Activated CD4-positive, alpha-beta memory T cell treated with anti-CD3 and anti-CD28 coated beads, Interleukin-2, amount 10 ng/mL, durations not matched to agents 7 days and 5 days (primary cell): ENCODE results near the gene RREB1. TPM values are rescaled to one million over a fixed set of nuclear protein-coding genes. Genes with fewer than 3 reads are reported as not detected.
"Not testable (repeated sequence)": the region's sequence is repeated elsewhere in the genome, so short reads cannot be mapped to it uniquely, and the experiment has no call there.

ENCODE experiments used
- CTCF ChIA-PET: fragments of 350-600 bp; sonication (Branson Sonifier 250); formaldehyde crosslinking; loops from one replicate; lab custom pipeline; 2021; ENCODE audit warnings: antibody characterized with exemption, inconsistent platforms; lab: Charles Lee
- POLR2A ChIA-PET: fragments of 350-600 bp; sonication (Branson Sonifier 250); formaldehyde crosslinking; loops from one replicate; lab custom pipeline; 2021; ENCODE audit warnings: antibody characterized with exemption; lab: Charles Lee
- DNase-seq: peaks from one replicate; pipeline ENCODE4 v3.0.0-alpha.2; 2020
- H3K27ac Mint-ChIP-seq: one replicate; pipeline ENCODE4 v1.8.0; 2021; ENCODE audit warnings: mild to moderate bottlenecking, mixed read lengths
- H3K27me3 Mint-ChIP-seq: one replicate; pipeline ENCODE4 v1.8.0; 2021; ENCODE audit warnings: mixed read lengths
- H3K36me3 Mint-ChIP-seq: one replicate; pipeline ENCODE4 v1.8.0; 2021; ENCODE audit warnings: low read depth, mixed read lengths
- H3K4me1 Mint-ChIP-seq: one replicate; pipeline ENCODE4 v1.8.0; 2021; ENCODE audit warnings: mixed read lengths
- H3K4me3 Mint-ChIP-seq: one replicate; pipeline ENCODE4 v1.8.0; 2021; ENCODE audit warnings: mild to moderate bottlenecking, mixed read lengths
- H3K9me3 Mint-ChIP-seq: one replicate; pipeline ENCODE4 v1.8.0; 2021; ENCODE audit warnings: mixed read lengths
- total RNA-seq, 2 experiments: library from RNA; stranded (reverse); gene quantifications; one replicate each; pipeline ENCODE4 v1.2.3, GENCODE V29; 2021

Gene RREB1
- total RNA-seq, 2 experiments from 2014 or later, result 26.5 to 27.9 TPM

DNA sequence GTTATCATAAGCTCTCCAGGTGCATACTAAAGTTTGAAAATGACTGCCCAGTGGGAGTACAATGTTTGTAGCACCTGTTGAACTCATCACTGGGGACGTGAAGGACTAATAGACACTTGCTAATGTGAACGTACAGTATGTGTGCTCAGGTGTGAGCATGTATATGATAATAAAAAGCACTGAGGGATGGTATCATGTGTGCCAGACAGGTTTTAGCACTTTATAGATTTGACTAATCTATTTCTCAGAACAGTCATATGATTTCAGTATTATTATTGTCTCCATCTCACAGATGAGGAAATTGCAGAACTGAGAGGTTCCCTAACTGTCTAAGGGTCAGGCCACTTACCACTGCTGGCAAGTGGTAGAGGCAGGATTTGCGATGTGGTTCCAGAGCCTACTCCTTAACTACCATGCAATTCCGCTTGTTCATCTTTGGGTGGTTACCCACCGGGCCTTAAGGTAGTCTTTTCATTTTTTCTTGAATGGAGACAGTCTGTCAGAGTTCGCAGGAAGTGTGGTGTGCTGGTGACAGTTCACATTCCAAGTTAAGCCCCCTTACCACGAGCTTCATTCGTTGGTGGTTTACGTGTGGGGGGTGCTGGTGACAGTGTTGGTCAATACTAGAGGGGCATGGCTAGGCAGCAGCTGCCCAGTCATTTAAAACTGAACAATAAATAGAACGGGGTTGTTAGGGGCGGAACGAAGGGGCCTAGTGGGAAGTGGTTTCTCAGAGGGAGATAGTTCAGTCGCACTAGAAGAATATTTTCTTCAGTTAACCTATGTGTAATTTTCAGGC is 46.8 kb downstream of the RREB1 start:
- peaks cover 25% of the 10 kb centered on the region for H3K36me3 Mint-ChIP-seq
- H3K27ac Mint-ChIP-seq, result no peak overlapping the region
- H3K9me3 Mint-ChIP-seq, result no peaks in the 10 kb centered on the region
- DNase-seq, result no peak
- no peaks in the 10 kb centered on the region for H3K27me3 Mint-ChIP-seq
- CTCF ChIA-PET, result no interaction called here
- POLR2A ChIA-PET, result interaction anchor here (1.1 to 3.6 kb wide), 5 partner anchors 10 to 19 kb away, joined by 3 to 17 read pairs (median 5); no protein-coding TSS in a partner anchor
- no peak overlapping the region for H3K4me3 Mint-ChIP-seq
- H3K4me1 Mint-ChIP-seq, result peaks cover 60% of the 10 kb centered on the region

DNA sequence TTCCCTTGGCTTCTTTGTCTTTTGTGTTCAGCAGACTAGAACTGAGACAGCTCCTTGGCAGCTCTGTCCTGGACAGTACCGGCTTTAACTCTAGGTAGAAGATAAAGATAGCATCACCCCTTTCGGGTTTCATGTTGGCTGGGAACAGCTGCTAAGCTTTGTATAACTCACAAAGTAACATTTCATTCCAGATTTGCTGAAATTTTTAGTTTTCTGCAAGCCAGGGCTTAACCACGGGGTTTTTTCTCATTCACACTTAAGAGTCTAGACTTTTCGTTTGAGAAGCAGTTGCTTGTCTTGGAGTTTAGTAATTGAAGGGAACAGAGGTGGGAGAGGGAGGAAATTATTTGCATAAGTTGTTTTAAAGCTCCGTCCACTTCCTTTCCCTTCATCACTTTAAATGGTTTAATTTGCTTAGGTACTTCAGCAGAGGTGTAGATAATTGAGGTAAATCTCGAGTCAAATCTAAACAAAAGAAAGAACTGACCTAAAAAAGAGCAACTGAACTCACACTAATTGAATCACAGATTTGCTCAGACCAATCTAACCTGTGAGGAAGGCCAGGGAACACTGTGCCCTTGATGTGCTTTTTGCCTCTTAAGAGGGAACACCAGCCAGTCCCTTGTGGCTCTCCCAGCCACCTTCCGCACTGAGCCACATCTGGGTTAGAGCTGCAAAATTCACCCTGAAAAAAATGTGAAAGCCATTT is 48.3 kb downstream of the RREB1 start:
- Mint-ChIP-seq H3K27me3 (no peaks in the 10 kb centered on the region), H3K36me3 (peaks cover 22% of the 10 kb centered on the region), H3K4me1 (peaks cover 56% of the 10 kb centered on the region), H3K9me3 (no peaks in the 10 kb centered on the region), H3K27ac (no peak overlapping the region), H3K4me3 (no peak overlapping the region)
- POLR2A ChIA-PET, result interaction anchor here (0.8 to 1.5 kb wide), 3 partner anchors 10 to 33 kb away, joined by 3 read pairs; no protein-coding TSS in a partner anchor
- CTCF ChIA-PET, result interaction anchor here (1.0 to 1.2 kb wide), 2 partner anchors 9 to 10 kb away, joined by 4 read pairs; no protein-coding TSS in a partner anchor
- DNase-seq, result no peak

- DNase-seq, result no peak
- Mint-ChIP-seq H3K4me3 (no peak overlapping the region), H3K27ac (no peak overlapping the region), H3K9me3 (no peaks in the 10 kb centered on the region), H3K4me1 (peaks cover 57% of the 10 kb centered on the region), H3K27me3 (no peaks in the 10 kb centered on the region), H3K36me3 (peaks cover 22% of the 10 kb centered on the region)
- ChIA-PET POLR2A (interaction anchor here (0.8 to 1.1 kb wide), 2 partner anchors 9 to 32 kb away, joined by 3 read pairs; no protein-coding TSS in a partner anchor), CTCF (interaction anchor here (1.0 to 1.2 kb wide), 2 partner anchors 10 kb away, joined by 4 read pairs; no protein-coding TSS in a partner anchor)
These were observed 49.0 kb downstream of the RREB1 start for GRCh38 chr6:7156643-7157278.

GRCh38 chr6:7157307-7157706 is 49.5 kb downstream of the RREB1 start:
- H3K27me3 Mint-ChIP-seq, H3K4me3 Mint-ChIP-seq, H3K27ac Mint-ChIP-seq, CTCF ChIA-PET, POLR2A ChIA-PET, DNase-seq, H3K9me3 Mint-ChIP-seq: not testable (repeated sequence)
- peaks cover 20% of the 10 kb centered on the region for H3K36me3 Mint-ChIP-seq
- peaks cover 54% of the 10 kb centered on the region for H3K4me1 Mint-ChIP-seq

DNA sequence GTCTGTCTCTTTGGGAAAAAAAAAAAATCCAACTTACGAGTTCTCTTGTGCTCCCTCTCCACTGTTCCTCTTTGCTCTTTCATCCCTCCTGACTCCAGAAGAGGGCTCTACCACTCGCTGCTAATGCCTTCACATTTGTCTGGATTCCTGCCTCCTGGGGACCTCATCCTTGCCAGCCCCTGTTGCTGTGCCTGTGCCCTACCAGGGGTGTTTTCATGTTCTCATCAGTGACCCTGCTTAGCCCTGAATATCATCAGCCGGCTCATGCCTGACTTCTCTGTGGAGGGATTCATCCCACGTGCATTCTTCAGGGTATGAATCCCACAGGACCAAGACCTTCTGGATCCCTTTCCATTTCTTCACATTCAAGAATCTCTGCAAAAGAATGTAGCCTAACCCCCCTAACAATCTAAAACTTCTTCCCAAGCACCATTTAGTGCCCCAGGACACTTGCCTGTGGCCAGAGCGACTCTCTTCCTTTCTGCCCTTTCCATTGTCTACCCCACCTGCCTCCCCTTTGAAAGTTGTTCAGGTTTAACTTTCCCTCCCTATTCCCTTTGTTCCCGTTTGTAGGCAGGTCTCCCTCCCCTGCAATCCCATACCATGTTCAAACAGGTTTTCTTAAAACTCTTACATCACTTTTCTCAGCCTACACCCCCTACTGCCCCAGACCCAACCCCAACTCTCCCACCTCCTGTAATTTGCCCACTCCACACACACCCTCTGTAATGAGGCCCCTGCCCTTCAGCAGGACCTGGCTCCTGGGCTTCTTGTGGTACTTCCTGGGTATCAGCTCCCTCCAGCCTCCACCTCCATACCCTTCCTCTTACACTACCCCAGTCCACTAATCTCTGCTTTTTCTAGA is 50.2 kb downstream of the RREB1 start:
- H3K36me3 Mint-ChIP-seq, result peaks cover 15% of the 10 kb centered on the region
- ChIA-PET CTCF (interaction anchor here (0.8 to 1.1 kb wide), 2 partner anchors 71 to 81 kb away, joined by 3 to 7 read pairs; no protein-coding TSS in a partner anchor), POLR2A (no interaction called here)
- H3K27me3 Mint-ChIP-seq, result no peaks in the 10 kb centered on the region
- no peak for DNase-seq
- no peaks in the 10 kb centered on the region for H3K9me3 Mint-ChIP-seq
- H3K27ac Mint-ChIP-seq, result no peak overlapping the region
- H3K4me1 Mint-ChIP-seq, result peaks cover 48% of the 10 kb centered on the region
- H3K4me3 Mint-ChIP-seq, result no peak overlapping the region

- no peak overlapping the region for H3K4me3 Mint-ChIP-seq
- no peak for DNase-seq
- H3K9me3 Mint-ChIP-seq, result no peaks in the 10 kb centered on the region
- CTCF ChIA-PET, result no interaction called here
- H3K27me3 Mint-ChIP-seq, result no peaks in the 10 kb centered on the region
- H3K4me1 Mint-ChIP-seq, result peaks cover 32% of the 10 kb centered on the region
- no peak overlapping the region for H3K27ac Mint-ChIP-seq
- peaks cover 11% of the 10 kb centered on the region for H3K36me3 Mint-ChIP-seq
- POLR2A ChIA-PET, result interaction anchor here (0.5 to 1.0 kb wide), 2 partner anchors 9 to 74 kb away, joined by 3 to 4 read pairs; no protein-coding TSS in a partner anchor
These were observed 52.2 kb downstream of the RREB1 start for GRCh38 chr6:7159790-7160525.

GRCh38 chr6:7161253-7161623 is 53.5 kb downstream of the RREB1 start:
- Mint-ChIP-seq H3K36me3 (peaks cover 13% of the 10 kb centered on the region), H3K27ac (no peak overlapping the region), H3K9me3 (no peaks in the 10 kb centered on the region), H3K4me1 (peaks cover 21% of the 10 kb centered on the region), H3K4me3 (no peak overlapping the region), H3K27me3 (no peaks in the 10 kb centered on the region)
- POLR2A ChIA-PET, result no interaction called here
- CTCF ChIA-PET, result interaction anchor here (1.3 kb wide), 1 partner anchor 114 kb away, joined by 3 read pairs; no protein-coding TSS in a partner anchor
- DNase-seq, result no peak

GRCh38 chr6:7161845-7162244 is 54.1 kb downstream of the RREB1 start:
- Mint-ChIP-seq H3K27ac (no peak overlapping the region), H3K4me1 (peaks cover 18% of the 10 kb centered on the region), H3K9me3 (no peaks in the 10 kb centered on the region), H3K27me3 (no peaks in the 10 kb centered on the region), H3K4me3 (no peak overlapping the region), H3K36me3 (peaks cover 13% of the 10 kb centered on the region)
- ChIA-PET CTCF (interaction anchor here (1.3 kb wide), 1 partner anchor 113 kb away, joined by 3 read pairs; no protein-coding TSS in a partner anchor), POLR2A (no interaction called here)
- DNase-seq, result no peak

DNA sequence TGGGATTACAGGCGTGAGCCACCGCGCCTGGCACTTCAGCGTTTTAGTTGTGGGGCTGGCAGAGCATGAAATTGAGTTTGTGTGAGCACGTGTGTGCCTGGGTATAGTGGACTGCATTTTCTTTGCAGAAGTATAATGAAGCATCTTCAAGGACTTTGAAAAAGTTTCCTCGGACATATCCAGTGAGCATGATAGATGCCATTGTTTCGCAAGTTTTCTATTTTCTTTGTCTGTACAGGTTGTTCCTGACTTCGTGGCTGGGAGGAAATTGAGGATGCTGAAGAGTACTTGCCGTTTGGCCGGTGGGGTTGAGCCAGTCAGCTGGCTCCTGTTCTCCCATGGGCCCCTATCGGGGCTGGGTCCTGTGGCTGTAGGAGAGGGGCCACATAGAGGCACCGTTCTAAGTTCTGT is 55.9 kb downstream of the RREB1 start:
- Mint-ChIP-seq H3K27me3 (no peaks in the 10 kb centered on the region), H3K9me3 (no peaks in the 10 kb centered on the region), H3K27ac (no peak overlapping the region), H3K4me3 (no peak overlapping the region), H3K36me3 (peaks cover 4% of the 10 kb centered on the region), H3K4me1 (peaks cover 9% of the 10 kb centered on the region)
- ChIA-PET POLR2A (no interaction called here), CTCF (no interaction called here)
- no peak for DNase-seq

- no peak for DNase-seq
- Mint-ChIP-seq H3K4me1 (peaks cover 8% of the 10 kb centered on the region), H3K9me3 (no peaks in the 10 kb centered on the region), H3K4me3 (no peak overlapping the region), H3K36me3 (peaks cover 4% of the 10 kb centered on the region), H3K27ac (no peak overlapping the region), H3K27me3 (no peaks in the 10 kb centered on the region)
- POLR2A ChIA-PET, result no interaction called here
- CTCF ChIA-PET, result no interaction called here
These were observed 56.8 kb downstream of the RREB1 start for GRCh38 chr6:7164536-7165001.

DNA sequence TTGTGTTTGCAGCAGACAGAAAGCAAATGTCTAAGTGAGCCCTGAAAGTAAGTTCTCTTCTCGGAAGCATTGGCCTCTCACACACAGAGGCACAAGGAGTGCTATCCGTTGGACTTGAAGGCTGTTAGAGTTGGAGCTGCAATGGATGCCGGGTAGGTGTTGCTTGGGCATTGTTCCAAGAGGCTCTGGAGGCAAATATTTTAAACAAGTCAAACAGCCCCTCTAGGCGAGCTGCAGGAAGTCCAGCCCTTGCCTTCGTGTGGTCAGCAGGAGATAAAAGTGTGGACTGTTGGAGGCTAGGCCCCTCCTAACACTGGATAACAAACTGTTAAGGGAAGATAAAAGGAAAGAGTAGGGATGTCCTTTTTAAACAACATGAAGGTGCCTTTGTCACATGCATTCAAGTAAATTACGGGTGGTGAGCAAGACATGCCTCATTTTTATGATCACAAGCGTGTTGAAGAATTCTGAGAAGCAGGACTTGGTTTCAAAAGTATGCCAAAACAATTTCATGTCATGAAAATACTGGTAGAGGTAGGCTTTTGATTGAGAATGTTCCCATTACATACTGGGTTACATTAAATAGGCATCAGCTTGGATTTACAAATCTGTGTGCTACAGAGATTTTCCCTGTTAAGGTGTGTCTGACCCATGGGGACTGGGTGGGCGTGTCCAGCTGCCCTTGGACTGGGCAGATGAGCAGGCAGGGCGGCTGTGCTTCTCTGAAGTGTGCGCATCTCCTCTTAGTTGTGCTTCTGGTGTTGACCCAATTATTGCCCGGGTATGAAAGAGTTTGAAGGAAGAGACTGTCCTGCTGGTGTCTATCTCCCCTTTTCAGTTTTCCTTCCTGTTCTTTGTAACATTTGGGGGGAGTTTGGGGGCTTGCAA is 57.5 kb downstream of the RREB1 start:
- no peak overlapping the region for H3K27ac Mint-ChIP-seq
- no peak overlapping the region for H3K4me3 Mint-ChIP-seq
- ChIA-PET POLR2A (interaction anchor here (1.5 kb wide), 1 partner anchor 9 kb away, joined by 3 read pairs; no protein-coding TSS in a partner anchor), CTCF (interaction anchor here (1.3 kb wide), 1 partner anchor 9 kb away, joined by 4 read pairs; no protein-coding TSS in a partner anchor)
- peaks cover 4% of the 10 kb centered on the region for H3K36me3 Mint-ChIP-seq
- no peak for DNase-seq
- H3K27me3 Mint-ChIP-seq, result no peaks in the 10 kb centered on the region
- H3K4me1 Mint-ChIP-seq, result peaks cover 8% of the 10 kb centered on the region
- H3K9me3 Mint-ChIP-seq, result no peaks in the 10 kb centered on the region
